HG03520 (cell line): ENCODE data around the gene MPV17.
"Not testable (repeated sequence)": the region's sequence is repeated elsewhere in the genome, so short reads cannot be mapped to it uniquely, and the experiment has no call there.

Experiments used
- ATAC-seq: cut with Tn5 transposase; IDR thresholded peaks from one replicate; pipeline ENCODE4 v1.9.1; 2021; ENCODE audit warnings: mild to moderate bottlenecking, moderate library complexity; ENCODE audit not compliant: unreplicated experiment

Gene MPV17

GRCh38 chr2:27322766-27323595, at the start of gene MPV17:
TSS of gene MPV17 (minus strand) at chr2:27323097. CDS start at chr2:27322517, 580 bp downstream.
- peak; percentile 89 for ATAC-seq

GRCh38 chr2:27370816-27371620, 48.1 kb upstream of the MPV17 start:
- peak; percentile 6 for ATAC-seq

- ATAC-seq = peak; percentile 90
These were observed 47.3 kb upstream of the MPV17 start, which contains the start of the genes EIF2B4 and SNX17 for GRCh38 chr2:27370026-27370815. TSS of gene EIF2B4 (minus strand) at chr2:27370338. CDS start at chr2:27370314, 24 bp downstream. TSS of gene SNX17 (plus strand) at chr2:27370616. CDS start at chr2:27370744, 128 bp downstream.

- ATAC-seq = no peak
These were observed 46.7 kb upstream of the MPV17 start for GRCh38 chr2:27369471-27370025.

GRCh38 chr2:27363933-27364332, 41.0 kb upstream of the MPV17 start:
- no peak for ATAC-seq

GRCh38 chr2:27362678-27363420, 40.0 kb upstream of the MPV17 start:
- ATAC-seq = no peak

- ATAC-seq = peak; percentile 77
These were observed 33.7 kb upstream of the MPV17 start, which contains the start of gene GTF3C2 for GRCh38 chr2:27356382-27357181. TSS of gene GTF3C2 (minus strand) at chr2:27356764. CDS start at chr2:27343554, 13,210 bp downstream.

GRCh38 chr2:27356056-27356381, 33.1 kb upstream of the MPV17 start:
- peak; percentile 35 for ATAC-seq

- ATAC-seq = no peak
These were observed 31.7 kb upstream of the MPV17 start for GRCh38 chr2:27354597-27354927.

GRCh38 chr2:27353762-27354596, 31.1 kb upstream of the MPV17 start:
- no peak for ATAC-seq

GRCh38 chr2:27353386-27353761, 30.5 kb upstream of the MPV17 start:
- ATAC-seq = not testable (repeated sequence)

- no peak for ATAC-seq
These were observed 29.1 kb upstream of the MPV17 start for GRCh38 chr2:27351802-27352598.

- no peak for ATAC-seq
These were observed 27.3 kb upstream of the MPV17 start for GRCh38 chr2:27350106-27350693.

GRCh38 chr2:27347641-27348040, 24.7 kb upstream of the MPV17 start:
- no peak for ATAC-seq

GRCh38 chr2:27336173-27336572, 13.3 kb upstream of the MPV17 start:
- ATAC-seq = no peak

GRCh38 chr2:27335311-27335710, 12.4 kb upstream of the MPV17 start:
- no peak for ATAC-seq

GRCh38 chr2:27324720-27325119, 1.8 kb upstream of the MPV17 start:
- ATAC-seq = no peak
